Left lobe of liver (tissue), 2 donors: ENCODE results near the gene PROZ. TPM values are rescaled to one million over a fixed set of nuclear protein-coding genes. Genes with fewer than 3 reads are reported as not detected.
A peak's percentile ranks its signal among the peaks of the same experiment; 100 is the strongest.

Experiments
- ATAC-seq: fragments of 200-7000 bp; cut with Tn5 transposase; one replicate; pipeline ENCODE4 v1.9.1; 2020; ENCODE audit warnings: mild to moderate bottlenecking, moderate library complexity
- DNase-seq: peaks from one replicate; pipeline ENCODE4 v3.0.0-alpha.2; 2020; ENCODE audit warnings: low spot score
- total RNA-seq: library from RNA; stranded (reverse); gene quantifications from one replicate; pipeline ENCODE4 v1.2.1, GENCODE V29; 2021
- donor health status: DM: no; HTN: no; CAD: no; lungs with moderate emphysema.
- donor health status: DM: no; HTN: yes; CAD: no.

Gene PROZ
- total RNA-seq, 1 donor from 2014 or later = 50.2 TPM

- no peak for ATAC-seq
Observed at GRCh38 chr13:113171250-113172125, 13.0 kb downstream of the PROZ start.

GRCh38 chr13:113172419-113172926 is 14.0 kb downstream of the PROZ start:
- ATAC-seq = no peak
- DNase-seq = peak; percentile 18

More at GRCh38 chr13:113171250-113172125, 13.0 kb downstream of the PROZ start:
- DNase-seq = peak; percentile 42

GRCh38 chr13:113176280-113176679 is 17.8 kb downstream of the PROZ start:
- ATAC-seq (peak; percentile 63), DNase-seq (peak; percentile 44)

- ATAC-seq (no peak), DNase-seq (peak; percentile 15)
Observed at GRCh38 chr13:113176822-113177221, 18.4 kb downstream of the PROZ start.

DNA sequence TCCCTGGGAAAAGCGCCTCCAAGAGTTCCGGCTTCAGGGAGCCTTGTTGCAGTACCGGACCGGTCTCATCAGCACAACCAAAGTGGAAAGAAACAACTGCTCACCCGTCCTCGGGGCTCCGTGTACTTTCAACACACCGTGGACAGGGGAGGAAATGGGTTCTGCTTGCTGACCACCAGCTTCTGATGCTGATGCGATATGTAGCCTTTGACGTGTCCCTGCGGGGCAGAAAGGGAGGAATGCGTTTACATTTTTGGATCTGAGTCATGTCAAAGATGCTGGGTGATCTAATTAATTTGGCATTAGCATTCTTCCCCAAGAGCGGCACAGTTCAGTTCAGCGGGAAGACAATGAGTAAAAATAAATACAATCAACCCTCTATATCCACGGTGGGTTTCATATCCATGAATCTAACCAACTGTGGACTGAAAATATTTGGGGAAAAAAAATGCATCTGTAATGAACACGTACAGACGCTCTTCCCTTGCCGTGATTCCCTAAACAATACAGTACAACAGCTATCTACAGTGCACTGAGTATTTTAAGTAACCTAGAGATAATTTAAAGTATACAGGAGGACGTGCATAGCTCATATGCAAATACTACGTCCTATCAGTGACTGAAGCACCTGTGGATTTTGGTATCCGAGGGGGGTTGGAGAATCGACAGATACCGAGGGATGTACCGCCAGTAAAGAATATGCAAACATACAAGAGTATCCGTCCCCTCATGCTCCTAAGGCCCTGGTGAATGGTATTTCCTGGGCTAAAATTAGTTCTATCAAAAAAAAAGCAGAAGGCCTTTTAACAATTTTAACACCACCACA is 19.8 kb downstream of the PROZ start:
- ATAC-seq (no peak), DNase-seq (peak; percentile 26)

DNA sequence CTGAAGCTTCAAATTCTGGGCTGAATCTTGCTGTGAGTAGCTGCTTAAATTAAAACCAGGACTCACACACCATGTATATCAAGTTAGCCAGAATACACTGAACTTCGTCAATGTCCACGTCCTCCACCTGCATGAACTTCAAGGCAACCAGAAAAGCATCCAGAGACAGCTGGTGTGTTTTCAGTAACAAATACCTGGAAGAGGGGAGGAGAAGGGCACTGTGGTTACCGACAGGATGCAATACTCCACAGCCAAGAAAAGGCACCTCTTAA is 20.4 kb downstream of the PROZ start:
- ATAC-seq = no peak
- DNase-seq = no peak

DNA sequence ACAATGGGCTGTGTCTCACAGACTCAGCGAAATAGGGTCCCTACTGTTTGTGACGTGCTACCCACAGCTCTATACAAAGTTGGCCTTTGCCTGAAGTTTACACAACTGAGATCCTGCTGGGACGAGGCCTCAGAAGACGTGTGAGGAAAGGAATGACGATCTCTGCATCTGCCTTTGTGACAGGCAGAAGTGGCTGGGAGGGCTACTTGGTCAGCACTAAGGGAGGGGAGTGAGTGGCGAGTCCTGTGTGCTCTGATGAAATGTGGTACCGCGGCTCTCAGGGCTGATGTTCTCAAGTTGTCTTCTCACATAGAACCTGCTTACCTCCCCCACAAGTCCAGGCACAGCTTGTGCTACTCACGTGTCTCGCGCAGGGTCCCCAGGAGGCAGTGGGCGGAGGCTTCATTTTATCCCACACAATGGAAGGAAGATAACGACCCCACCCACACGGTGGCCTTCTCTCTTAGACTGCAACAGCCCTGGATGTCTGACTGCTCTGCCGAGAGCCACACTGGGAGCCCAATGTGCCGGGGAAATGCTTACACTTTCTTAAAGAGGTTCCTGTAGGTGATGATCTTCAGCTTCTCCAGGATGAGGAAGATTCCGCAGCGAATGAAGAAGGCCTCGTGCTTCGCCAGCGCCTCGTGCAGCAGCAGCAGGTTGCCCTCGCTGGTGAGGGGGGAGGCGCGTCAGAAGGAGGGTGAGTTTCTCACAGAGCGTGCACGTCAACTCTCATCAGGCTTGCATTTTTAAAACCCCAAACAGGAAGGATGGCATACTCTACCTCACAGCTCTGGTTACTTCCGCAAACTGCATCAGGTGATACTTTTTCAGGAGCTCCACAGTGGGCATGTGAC is 21.2 kb downstream of the PROZ start:
- DNase-seq (peak; percentile 28), ATAC-seq (no peak)

DNA sequence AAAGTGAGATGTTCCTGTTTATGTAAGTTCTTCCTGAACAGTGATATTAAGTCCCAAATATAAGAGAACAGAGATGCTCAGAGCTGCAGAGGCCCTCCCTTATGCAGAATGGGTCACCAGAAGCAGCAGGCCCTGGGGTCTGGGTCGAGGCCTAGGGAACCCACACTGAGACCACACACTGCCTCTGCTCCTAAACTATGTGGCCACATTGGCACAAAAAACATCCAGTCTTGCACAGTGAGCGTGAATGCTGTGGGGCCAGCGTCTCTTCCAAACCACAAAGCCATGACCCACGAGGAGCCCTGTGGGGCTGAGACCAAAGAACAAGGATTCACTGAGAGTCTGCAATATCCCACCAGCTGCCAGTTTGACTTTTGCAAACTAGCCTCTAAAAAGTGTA is 23.6 kb downstream of the PROZ start:
- DNase-seq (no peak), ATAC-seq (no peak)

GRCh38 chr13:113183450-113184129 is 25.1 kb downstream of the PROZ start:
- peak; percentile 69 for ATAC-seq
- DNase-seq = no peak

- ATAC-seq = no peak
- DNase-seq = no peak
Observed at GRCh38 chr13:113184568-113185440, 26.4 kb downstream of the PROZ start.

- ATAC-seq (no peak), DNase-seq (no peak)
Observed at GRCh38 chr13:113186061-113186900, 27.8 kb downstream of the PROZ start.

DNA sequence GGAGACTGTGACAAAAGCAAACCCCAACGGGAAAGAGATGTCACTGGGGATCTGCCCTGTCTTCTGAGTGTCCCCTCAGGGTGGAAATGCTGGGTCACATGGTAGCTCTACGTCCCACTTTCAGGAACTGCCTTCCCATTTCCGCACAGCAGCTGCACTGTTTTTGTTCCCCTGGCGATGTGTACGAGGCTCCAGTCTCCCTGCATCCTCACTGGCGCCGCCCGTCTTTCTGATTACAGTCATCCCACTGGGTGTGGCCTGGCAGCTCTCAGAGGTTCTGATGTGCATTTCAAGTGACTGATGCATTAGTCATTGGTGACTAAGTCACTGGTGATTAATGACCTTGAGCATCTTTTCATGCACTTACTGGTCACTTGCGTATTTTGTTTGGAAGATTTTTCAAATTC is 28.8 kb downstream of the PROZ start:
- no peak for ATAC-seq
- DNase-seq = no peak

GRCh38 chr13:113187883-113188665 is 29.6 kb downstream of the PROZ start:
- DNase-seq (no peak), ATAC-seq (no peak)

GRCh38 chr13:113190181-113190580 is 31.7 kb downstream of the PROZ start:
- DNase-seq = no peak
- ATAC-seq = no peak

DNA sequence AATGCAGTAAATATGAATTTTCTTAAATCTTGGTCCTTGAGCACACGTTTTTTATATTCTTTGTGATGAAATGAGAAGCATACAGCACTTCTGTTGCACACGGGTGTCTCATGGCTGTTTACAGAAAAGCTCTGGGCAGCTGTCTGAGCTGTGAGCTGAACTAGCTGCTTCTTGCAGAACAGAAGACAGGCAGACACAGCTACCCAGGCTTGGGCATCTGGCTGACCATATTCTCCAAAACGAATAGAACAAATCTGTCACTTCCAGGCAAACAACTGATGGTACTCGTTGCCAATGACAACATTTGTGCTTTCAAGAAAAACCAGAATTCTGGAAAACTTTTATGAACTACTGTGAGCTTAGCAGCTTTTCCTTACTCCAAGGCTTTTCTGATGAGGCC is 33.8 kb downstream of the PROZ start:
- DNase-seq (no peak), ATAC-seq (no peak)

DNA sequence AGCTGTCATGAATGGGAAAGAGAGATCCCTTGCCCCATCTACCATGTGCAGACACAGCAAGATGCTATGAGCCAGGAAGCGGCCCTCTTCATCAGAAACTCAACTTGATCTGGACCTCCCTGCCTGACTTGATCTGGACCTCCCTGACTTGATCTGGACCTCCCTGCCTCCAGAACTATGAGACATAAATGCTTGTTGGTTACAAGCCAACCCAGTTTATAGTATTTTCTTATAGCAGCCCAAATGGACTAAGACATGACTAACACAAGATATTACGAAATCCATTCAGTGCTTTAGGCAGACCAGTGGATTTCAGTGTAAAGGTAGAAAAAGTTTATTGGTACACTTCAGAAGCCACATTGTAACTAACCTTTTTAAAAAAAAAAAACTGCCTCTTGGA is 34.5 kb downstream of the PROZ start:
- DNase-seq = no peak
- no peak for ATAC-seq

GRCh38 chr13:113195360-113195759 is 36.9 kb downstream of the PROZ start:
- DNase-seq (no peak), ATAC-seq (no peak)
